SK-N-SH treated with all-trans-retinoic acid at 6 μM for 48 hours (cell line): ENCODE results near the gene PIGM.

Experiments
- ATAC-seq: fragments of 200-7000 bp; cut with Tn5 transposase; 3 replicates; pipeline ENCODE4 v1.9.1; 2020; ENCODE audit warnings: mild to moderate bottlenecking, moderate library complexity
- ARNTL ChIP-seq: fragments of 450-650 bp; formaldehyde crosslinking; IDR thresholded peaks from 2 replicates; pipeline ENCODE4 v1.5.0; 2020; ENCODE audit warnings: low read depth, mild to moderate bottlenecking, moderate library complexity, borderline replicate concordance
- CSDC2 ChIP-seq: fragments of 250-450 bp; sonication (Bioruptor Pico); IDR thresholded peaks from 2 replicates; pipeline ENCODE4 v1.5.0; 2020; ENCODE audit warnings: mild to moderate bottlenecking, moderate library complexity
- ESRRG ChIP-seq: fragments of 250-450 bp; sonication (Bioruptor Pico); IDR thresholded peaks from 2 replicates; pipeline ENCODE4 v1.6.1; 2021; ENCODE audit warnings: mild to moderate bottlenecking
- GLIS3 ChIP-seq: fragments of 250-450 bp; sonication (Bioruptor Pico); IDR thresholded peaks from 2 replicates; pipeline ENCODE4 v1.5.0; 2020; ENCODE audit warnings: mild to moderate bottlenecking, moderate library complexity
- ISL1 ChIP-seq: fragments of 250-450 bp; sonication (Bioruptor Pico); IDR thresholded peaks from 2 replicates; pipeline ENCODE4 v2.1.2; 2022; ENCODE audit warnings: mild to moderate bottlenecking, moderate library complexity
- PPARA ChIP-seq: fragments of 250-450 bp; sonication (Bioruptor Pico); IDR thresholded peaks from 2 replicates; pipeline ENCODE4 v1.5.0; 2020; ENCODE audit warnings: mild to moderate bottlenecking, borderline replicate concordance
- RARB ChIP-seq: fragments of 250-450 bp; sonication (Bioruptor Pico); IDR thresholded peaks from 2 replicates; pipeline ENCODE4 v1.8.0; 2021; ENCODE audit warnings: mild to moderate bottlenecking, moderate library complexity
- SNAI2 ChIP-seq: fragments of 250-450 bp; sonication (Bioruptor Pico); IDR thresholded peaks from 2 replicates; pipeline ENCODE4 v1.5.0; 2020; ENCODE audit warnings: mild to moderate bottlenecking, moderate library complexity
- TCF4 ChIP-seq: fragments of 250-450 bp; sonication (Bioruptor Pico); IDR thresholded peaks from 2 replicates; pipeline ENCODE4 v1.8.0; 2021; ENCODE audit warnings: mild to moderate bottlenecking, moderate library complexity, borderline replicate concordance
- ZC3H10 ChIP-seq: fragments of 250-450 bp; sonication (Bioruptor Pico); IDR thresholded peaks from 2 replicates; pipeline ENCODE4 v1.5.1; 2021; ENCODE audit warnings: mild to moderate bottlenecking, moderate library complexity
- ZFP3 ChIP-seq: fragments of 250-450 bp; sonication (Bioruptor Pico); IDR thresholded peaks from 2 replicates; pipeline ENCODE4 v1.5.0; 2020; ENCODE audit warnings: mild to moderate bottlenecking, moderate library complexity
- ZFP30 ChIP-seq: fragments of 450-650 bp; formaldehyde crosslinking; IDR thresholded peaks from 2 replicates; pipeline ENCODE4 v1.5.0; 2022; ENCODE audit warnings: mild to moderate bottlenecking, moderate library complexity
- ZNF565 ChIP-seq: fragments of 450-650 bp; formaldehyde crosslinking; conservative IDR thresholded peaks from 2 replicates; pipeline ENCODE4 v1.5.0; 2020; ENCODE audit warnings: low read depth, mild to moderate bottlenecking, moderate library complexity
- ZNF8 ChIP-seq: fragments of 450-650 bp; formaldehyde crosslinking; IDR thresholded peaks from 2 replicates; pipeline ENCODE4 v1.5.0; 2020; ENCODE audit warnings: mild to moderate bottlenecking, moderate library complexity
- TF ChIP-seq, protein P1 (sequence below): fragments of 250-450 bp; sonication (Bioruptor Pico); IDR thresholded peaks from 2 replicates; pipeline ENCODE4 v1.8.0; 2020; ENCODE audit warnings: mild to moderate bottlenecking, moderate library complexity, borderline replicate concordance
- TF ChIP-seq, protein P2 (sequence below): fragments of 250-450 bp; sonication (Bioruptor Pico); IDR thresholded peaks from 2 replicates; pipeline ENCODE4 v1.5.1; 2021; ENCODE audit warnings: mild to moderate bottlenecking, moderate library complexity
- TF ChIP-seq, protein P3 (sequence below): fragments of 250-450 bp; sonication (Bioruptor Pico); IDR thresholded peaks from 2 replicates; pipeline ENCODE4 v1.8.0; 2021; ENCODE audit warnings: low read depth, mild to moderate bottlenecking, moderate library complexity, borderline replicate concordance
- TF ChIP-seq, protein P4 (sequence below): fragments of 250-450 bp; sonication (Bioruptor Pico); IDR thresholded peaks from 2 replicates; pipeline ENCODE4 v1.5.0; 2020; ENCODE audit warnings: mild to moderate bottlenecking, moderate library complexity

Gene PIGM

DNA sequence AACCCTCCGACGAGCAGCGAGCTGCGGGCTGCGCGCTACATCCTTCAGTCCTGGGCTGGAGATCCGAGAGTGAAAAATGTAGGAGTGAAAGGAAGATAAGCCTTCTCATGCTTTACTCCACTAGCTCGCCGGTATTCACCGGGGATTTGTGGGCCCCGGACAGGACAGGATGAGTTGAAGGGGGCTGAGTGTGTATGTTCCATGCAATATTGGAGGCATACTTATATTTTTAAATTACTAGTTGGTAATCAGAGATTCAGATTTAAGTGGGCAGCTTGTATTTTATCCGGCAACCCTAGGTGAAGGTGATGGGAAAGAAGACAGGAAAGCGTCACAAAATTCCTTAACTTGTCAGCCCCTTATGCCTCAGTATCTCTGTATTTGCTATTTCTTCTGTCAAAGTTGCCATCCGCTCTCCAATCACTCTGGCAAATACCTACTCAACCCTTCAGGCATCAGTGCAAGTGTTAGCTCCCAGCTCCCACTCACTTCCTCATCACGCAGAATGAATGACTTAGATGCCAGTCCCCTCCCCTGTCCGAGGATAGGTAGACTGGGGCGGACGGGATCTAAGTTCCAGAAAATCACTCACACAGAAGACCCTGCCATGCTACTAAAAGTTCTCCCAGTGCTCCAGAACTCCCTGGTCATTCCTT lies 503 bp upstream of the PIGM start (continued):
- TF ChIP-seq, protein P1, sequence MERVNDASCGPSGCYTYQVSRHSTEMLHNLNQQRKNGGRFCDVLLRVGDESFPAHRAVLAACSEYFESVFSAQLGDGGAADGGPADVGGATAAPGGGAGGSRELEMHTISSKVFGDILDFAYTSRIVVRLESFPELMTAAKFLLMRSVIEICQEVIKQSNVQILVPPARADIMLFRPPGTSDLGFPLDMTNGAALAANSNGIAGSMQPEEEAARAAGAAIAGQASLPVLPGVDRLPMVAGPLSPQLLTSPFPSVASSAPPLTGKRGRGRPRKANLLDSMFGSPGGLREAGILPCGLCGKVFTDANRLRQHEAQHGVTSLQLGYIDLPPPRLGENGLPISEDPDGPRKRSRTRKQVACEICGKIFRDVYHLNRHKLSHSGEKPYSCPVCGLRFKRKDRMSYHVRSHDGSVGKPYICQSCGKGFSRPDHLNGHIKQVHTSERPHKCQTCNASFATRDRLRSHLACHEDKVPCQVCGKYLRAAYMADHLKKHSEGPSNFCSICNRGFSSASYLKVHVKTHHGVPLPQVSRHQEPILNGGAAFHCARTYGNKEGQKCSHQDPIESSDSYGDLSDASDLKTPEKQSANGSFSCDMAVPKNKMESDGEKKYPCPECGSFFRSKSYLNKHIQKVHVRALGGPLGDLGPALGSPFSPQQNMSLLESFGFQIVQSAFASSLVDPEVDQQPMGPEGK (CRISPR knock-in tag): no peak
- TF ChIP-seq, protein P2, sequence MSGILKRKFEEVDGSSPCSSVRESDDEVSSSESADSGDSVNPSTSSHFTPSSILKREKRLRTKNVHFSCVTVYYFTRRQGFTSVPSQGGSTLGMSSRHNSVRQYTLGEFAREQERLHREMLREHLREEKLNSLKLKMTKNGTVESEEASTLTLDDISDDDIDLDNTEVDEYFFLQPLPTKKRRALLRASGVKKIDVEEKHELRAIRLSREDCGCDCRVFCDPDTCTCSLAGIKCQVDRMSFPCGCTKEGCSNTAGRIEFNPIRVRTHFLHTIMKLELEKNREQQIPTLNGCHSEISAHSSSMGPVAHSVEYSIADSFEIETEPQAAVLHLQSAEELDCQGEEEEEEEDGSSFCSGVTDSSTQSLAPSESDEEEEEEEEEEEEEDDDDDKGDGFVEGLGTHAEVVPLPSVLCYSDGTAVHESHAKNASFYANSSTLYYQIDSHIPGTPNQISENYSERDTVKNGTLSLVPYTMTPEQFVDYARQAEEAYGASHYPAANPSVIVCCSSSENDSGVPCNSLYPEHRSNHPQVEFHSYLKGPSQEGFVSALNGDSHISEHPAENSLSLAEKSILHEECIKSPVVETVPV (CRISPR knock-in tag): no peak

DNA sequence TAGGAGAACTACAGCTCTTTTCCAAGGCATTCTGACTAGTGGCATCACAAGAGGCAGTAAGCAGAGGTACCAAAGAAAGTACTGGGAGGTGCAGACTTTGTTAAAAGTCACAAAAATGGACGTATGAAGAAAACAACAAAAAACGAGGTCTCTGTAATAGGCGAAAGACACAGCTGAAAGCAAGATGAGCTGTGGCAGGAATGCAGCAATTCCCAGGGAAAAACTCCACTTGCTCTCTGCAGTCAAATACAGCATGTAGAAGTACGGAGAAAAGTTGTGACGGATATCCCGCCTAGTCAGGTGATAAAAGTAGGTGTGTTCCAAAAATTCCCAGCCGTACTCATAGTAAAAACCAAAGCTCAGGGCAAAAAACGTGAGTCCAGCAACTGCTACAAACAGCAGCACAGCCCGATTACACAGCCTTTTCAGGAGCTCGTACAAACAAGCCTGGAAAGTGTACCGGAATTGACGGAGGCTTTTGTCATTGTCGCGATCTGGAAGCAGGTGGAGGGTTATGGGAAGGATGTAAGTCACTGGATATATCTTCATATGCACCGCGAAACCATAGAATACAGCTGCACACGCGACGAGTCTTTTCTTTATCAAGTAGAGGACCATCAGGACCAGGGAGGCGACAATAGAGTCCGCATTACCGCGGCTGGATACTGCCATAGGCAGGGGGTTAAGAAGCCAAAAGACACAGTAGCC lies 979 bp downstream of the PIGM start:
- ATAC-seq: peak; percentile 42; the same call in 2 of the 3 replicates
- no peak for TF ChIP-seq CSDC2
- TF ChIP-seq, protein P3, sequence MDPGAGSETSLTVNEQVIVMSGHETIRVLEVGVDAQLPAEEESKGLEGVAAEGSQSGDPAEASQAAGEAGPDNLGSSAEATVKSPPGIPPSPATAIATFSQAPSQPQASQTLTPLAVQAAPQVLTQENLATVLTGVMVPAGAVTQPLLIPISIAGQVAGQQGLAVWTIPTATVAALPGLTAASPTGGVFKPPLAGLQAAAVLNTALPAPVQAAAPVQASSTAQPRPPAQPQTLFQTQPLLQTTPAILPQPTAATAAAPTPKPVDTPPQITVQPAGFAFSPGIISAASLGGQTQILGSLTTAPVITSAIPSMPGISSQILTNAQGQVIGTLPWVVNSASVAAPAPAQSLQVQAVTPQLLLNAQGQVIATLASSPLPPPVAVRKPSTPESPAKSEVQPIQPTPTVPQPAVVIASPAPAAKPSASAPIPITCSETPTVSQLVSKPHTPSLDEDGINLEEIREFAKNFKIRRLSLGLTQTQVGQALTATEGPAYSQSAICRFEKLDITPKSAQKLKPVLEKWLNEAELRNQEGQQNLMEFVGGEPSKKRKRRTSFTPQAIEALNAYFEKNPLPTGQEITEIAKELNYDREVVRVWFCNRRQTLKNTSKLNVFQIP (CRISPR knock-in tag): no peak
- no peak for TF ChIP-seq ZFP30
- TF ChIP-seq ESRRG (CRISPR knock-in tag): no peak
- no peak for TF ChIP-seq TCF4 (CRISPR knock-in tag)
- no peak for TF ChIP-seq GLIS3
- no peak for TF ChIP-seq ISL1 (CRISPR knock-in tag)
- TF ChIP-seq ZFP3 (CRISPR knock-in tag): no peak
- TF ChIP-seq ZC3H10 (CRISPR knock-in tag): no peak
- no peak for TF ChIP-seq ARNTL (CRISPR knock-in tag)
- no peak for TF ChIP-seq ZNF565 (CRISPR knock-in tag)
- TF ChIP-seq, protein P1 (CRISPR knock-in tag): no peak
- no peak for TF ChIP-seq SNAI2 (CRISPR knock-in tag)

DNA sequence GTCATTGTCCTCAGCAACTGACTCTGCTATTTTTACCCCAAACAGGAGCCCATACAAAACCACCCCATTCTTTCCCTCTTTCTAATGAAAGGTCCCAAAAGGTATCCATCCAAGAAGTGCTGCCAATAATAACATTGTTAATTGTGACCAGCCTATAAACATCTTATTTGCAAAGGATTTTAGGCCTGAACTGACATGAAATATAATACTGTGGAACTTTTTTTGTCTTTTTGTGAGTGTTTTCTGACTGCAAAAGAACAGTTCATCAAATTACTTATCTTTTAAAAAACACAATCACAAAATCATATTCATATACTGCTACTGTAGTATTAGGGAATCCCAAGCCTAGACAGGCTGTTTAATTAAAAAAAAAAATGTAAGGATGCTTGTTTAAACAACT lies 3.4 kb downstream of the PIGM start:
- TF ChIP-seq ISL1 (CRISPR knock-in tag) (no peak), ZNF8 (CRISPR knock-in tag) (no peak), ZFP3 (CRISPR knock-in tag) (no peak), RARB (CRISPR knock-in tag) (no peak), GLIS3 (no peak), PPARA (CRISPR knock-in tag) (no peak), ZC3H10 (CRISPR knock-in tag) (no peak), ARNTL (CRISPR knock-in tag) (no peak), ESRRG (CRISPR knock-in tag) (no peak), ZFP30 (no peak), CSDC2 (no peak), TCF4 (CRISPR knock-in tag) (no peak)
- TF ChIP-seq, protein P2 (CRISPR knock-in tag): no peak
- TF ChIP-seq, protein P3 (CRISPR knock-in tag): no peak
- TF ChIP-seq, protein P4, sequence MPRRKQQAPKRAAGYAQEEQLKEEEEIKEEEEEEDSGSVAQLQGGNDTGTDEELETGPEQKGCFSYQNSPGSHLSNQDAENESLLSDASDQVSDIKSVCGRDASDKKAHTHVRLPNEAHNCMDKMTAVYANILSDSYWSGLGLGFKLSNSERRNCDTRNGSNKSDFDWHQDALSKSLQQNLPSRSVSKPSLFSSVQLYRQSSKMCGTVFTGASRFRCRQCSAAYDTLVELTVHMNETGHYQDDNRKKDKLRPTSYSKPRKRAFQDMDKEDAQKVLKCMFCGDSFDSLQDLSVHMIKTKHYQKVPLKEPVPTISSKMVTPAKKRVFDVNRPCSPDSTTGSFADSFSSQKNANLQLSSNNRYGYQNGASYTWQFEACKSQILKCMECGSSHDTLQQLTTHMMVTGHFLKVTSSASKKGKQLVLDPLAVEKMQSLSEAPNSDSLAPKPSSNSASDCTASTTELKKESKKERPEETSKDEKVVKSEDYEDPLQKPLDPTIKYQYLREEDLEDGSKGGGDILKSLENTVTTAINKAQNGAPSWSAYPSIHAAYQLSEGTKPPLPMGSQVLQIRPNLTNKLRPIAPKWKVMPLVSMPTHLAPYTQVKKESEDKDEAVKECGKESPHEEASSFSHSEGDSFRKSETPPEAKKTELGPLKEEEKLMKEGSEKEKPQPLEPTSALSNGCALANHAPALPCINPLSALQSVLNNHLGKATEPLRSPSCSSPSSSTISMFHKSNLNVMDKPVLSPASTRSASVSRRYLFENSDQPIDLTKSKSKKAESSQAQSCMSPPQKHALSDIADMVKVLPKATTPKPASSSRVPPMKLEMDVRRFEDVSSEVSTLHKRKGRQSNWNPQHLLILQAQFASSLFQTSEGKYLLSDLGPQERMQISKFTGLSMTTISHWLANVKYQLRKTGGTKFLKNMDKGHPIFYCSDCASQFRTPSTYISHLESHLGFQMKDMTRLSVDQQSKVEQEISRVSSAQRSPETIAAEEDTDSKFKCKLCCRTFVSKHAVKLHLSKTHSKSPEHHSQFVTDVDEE (CRISPR knock-in tag): no peak
- no peak for ATAC-seq
